Activated CD4-positive, CD25-positive, alpha-beta regulatory T cell treated with anti-CD3 and anti-CD28 coated beads, Interleukin-2, amount 50 U/mL, for 16 hours (primary cell): Measurements from ENCODE around the gene XPC.

Experiments
- DNase-seq: peaks from one replicate; pipeline ENCODE4 v3.0.0-alpha.2; 2020; ENCODE audit warnings: low read depth, low spot score

XPC gene

GRCh38 chr3:14208168-14208567 is 29.8 kb upstream of the XPC start:
- DNase-seq: no peak

GRCh38 chr3:14206548-14207177 is 28.3 kb upstream of the XPC start:
- DNase-seq: no peak

GRCh38 chr3:14204515-14205284 is 26.3 kb upstream of the XPC start:
- no peak for DNase-seq

GRCh38 chr3:14203521-14204079 is 25.2 kb upstream of the XPC start:
- DNase-seq: no peak

GRCh38 chr3:14202874-14203520 is 24.6 kb upstream of the XPC start:
- no peak for DNase-seq

GRCh38 chr3:14201940-14202684 is 23.7 kb upstream of the XPC start:
- no peak for DNase-seq

- DNase-seq: no peak
Measured at GRCh38 chr3:14200841-14201240, 22.4 kb upstream of the XPC start.

GRCh38 chr3:14200276-14200675 is 21.9 kb upstream of the XPC start:
- DNase-seq: no peak

- no peak for DNase-seq
Measured at GRCh38 chr3:14199641-14200040, 21.2 kb upstream of the XPC start.

GRCh38 chr3:14194865-14195264 is 16.5 kb upstream of the XPC start:
- no peak for DNase-seq

GRCh38 chr3:14188041-14188754 is 9.8 kb upstream of the XPC start:
- no peak for DNase-seq

GRCh38 chr3:14186854-14187458 is 8.6 kb upstream of the XPC start:
- DNase-seq: no peak

- no peak for DNase-seq
Measured at GRCh38 chr3:14183015-14183577, 4.7 kb upstream of the XPC start.

- DNase-seq: no peak
Measured at GRCh38 chr3:14181253-14181652, 2.9 kb upstream of the XPC start.

- no peak for DNase-seq
Measured at GRCh38 chr3:14179795-14180194, 1.4 kb upstream of the XPC start.

GRCh38 chr3:14179114-14179465 is 689 bp upstream of the XPC start:
- DNase-seq: no peak

GRCh38 chr3:14177580-14178246 is 688 bp downstream of the XPC start:
- no peak for DNase-seq

- peak; percentile 33 for DNase-seq
Measured at GRCh38 chr3:14175383-14176037, 2.9 kb downstream of the XPC start.

- no peak for DNase-seq
Measured at GRCh38 chr3:14174483-14174882, 3.9 kb downstream of the XPC start.
